Activated naive CD8-positive, alpha-beta T cell treated with anti-CD3 and anti-CD28 coated beads, Interleukin-2, amount 50 U/mL, for 16 hours (primary cell): ENCODE measurements around the gene TCF25.
"Not testable (repeated sequence)": the region's sequence is repeated elsewhere in the genome, so short reads cannot be mapped to it uniquely, and the experiment has no call there.

ENCODE experiments used
- DNase-seq: peaks from one replicate; pipeline ENCODE4 v3.0.0-alpha.2; 2020; ENCODE audit warnings: low read depth, low spot score

The TCF25 gene

GRCh38 chr16:89873109-89873971 is at the start of gene TCF25:
TCF25 (plus strand) TSS chr16:89873592; CDS start chr16:89873668, 76 bp downstream.
- DNase-seq, result peak; percentile 68

GRCh38 chr16:89823824-89824148 is 49.6 kb upstream of the TCF25 start:
- not testable (repeated sequence) for DNase-seq

- no peak for DNase-seq
Observed at GRCh38 chr16:89826531-89827382, 46.6 kb upstream of the TCF25 start.

- DNase-seq, result no peak
Observed at GRCh38 chr16:89827383-89828198, 45.8 kb upstream of the TCF25 start.

GRCh38 chr16:89828199-89828869 is 45.1 kb upstream of the TCF25 start, which contains the start of gene SPIRE2:
SPIRE2 (plus strand) TSS chr16:89828475; CDS start chr16:89828551, 76 bp downstream.
- peak; percentile 25 for DNase-seq

- DNase-seq, result no peak
Observed at GRCh38 chr16:89828870-89829629, 44.3 kb upstream of the TCF25 start.

GRCh38 chr16:89829630-89830437 is 43.6 kb upstream of the TCF25 start:
- no peak for DNase-seq

GRCh38 chr16:89831810-89832328 is 41.5 kb upstream of the TCF25 start:
- no peak for DNase-seq

- DNase-seq, result not testable (repeated sequence)
Observed at GRCh38 chr16:89833664-89834363, 39.6 kb upstream of the TCF25 start.

- DNase-seq, result not testable (repeated sequence)
Observed at GRCh38 chr16:89834813-89835363, 38.5 kb upstream of the TCF25 start.

GRCh38 chr16:89836484-89836883 is 36.9 kb upstream of the TCF25 start:
- DNase-seq, result not testable (repeated sequence)

- no peak for DNase-seq
Observed at GRCh38 chr16:89837014-89837546, 36.3 kb upstream of the TCF25 start.

- DNase-seq, result no peak
Observed at GRCh38 chr16:89841275-89841674, 32.1 kb upstream of the TCF25 start.

- DNase-seq, result no peak
Observed at GRCh38 chr16:89842471-89843408, 30.7 kb upstream of the TCF25 start.

- no peak for DNase-seq
Observed at GRCh38 chr16:89843409-89844350, 29.7 kb upstream of the TCF25 start.
